Keratinocyte (primary cell): Measurements from ENCODE around the gene PPIL4. TPM values are rescaled to one million over a fixed set of nuclear protein-coding genes. Genes with fewer than 3 reads are reported as not detected.

ENCODE experiments used
- DNase-seq: peaks from one replicate; pipeline ENCODE4 v3.0.0-alpha.2; 2011; ENCODE audit warnings: low read depth, missing footprints, low spot score
- FAIRE-seq: peaks from 2 replicates; lab custom pipeline; 2011; peaks lifted over from hg19 to GRCh38; lab: Jason Lieb, UNC
- H2AFZ ChIP-seq: 2 replicates; pipeline ENCODE4 v1.6.0; 2012; ENCODE audit warnings: low read length, control low read depth, inconsistent platforms; ENCODE audit not compliant: control insufficient read depth
- H3K27ac ChIP-seq: 2 replicates; pipeline ENCODE4 v1.5.1; 2011; ENCODE audit warnings: low read length; ENCODE audit not compliant: control insufficient read depth, insufficient read depth
- H3K27me3 ChIP-seq: 3 replicates; pipeline ENCODE4 v1.6.0; 2011; ENCODE audit warnings: low read length; ENCODE audit not compliant: control insufficient read depth, insufficient read depth; ENCODE audit errors: extremely low read depth
- H3K36me3 ChIP-seq, 2 experiments: 2 replicates in 1 of 2; 3 replicates in 1 of 2; pipeline ENCODE4 v1.5.1; 2011; ENCODE audit warnings: low read length in 2 of 2, mild to moderate bottlenecking in 1 of 2; ENCODE audit not compliant: control insufficient read depth in 2 of 2, insufficient read depth in 2 of 2; ENCODE audit errors: extremely low read depth in 1 of 2
- H3K4me1 ChIP-seq: 3 replicates; pipeline ENCODE4 v1.5.1; 2011; ENCODE audit warnings: low read length; ENCODE audit not compliant: control insufficient read depth, insufficient read depth; ENCODE audit errors: extremely low read depth
- H3K4me2 ChIP-seq: 3 replicates; pipeline ENCODE4 v1.6.0; 2011; ENCODE audit warnings: low read depth, low read length; ENCODE audit not compliant: control insufficient read depth, insufficient read depth; ENCODE audit errors: extremely low read depth
- H3K4me3 ChIP-seq, 3 experiments: fragments of 200-600 bp in 1 of 3; sonication (generic) in 1 of 3; 2 replicates in 2 of 3; 3 replicates in 1 of 3; pipeline ENCODE4 v1.5.1; 2011 to 2016; ENCODE audit warnings: low read length in 3 of 3, mild to moderate bottlenecking in 3 of 3, control low read depth in 2 of 3, inconsistent platforms in 1 of 3, low read depth in 1 of 3, mixed read lengths in 1 of 3, mixed run types in 1 of 3, moderate library complexity in 1 of 3; ENCODE audit not compliant: control insufficient read depth in 2 of 3, insufficient read depth in 2 of 3; ENCODE audit errors: extremely low read depth in 1 of 3
- H3K79me2 ChIP-seq: 2 replicates; pipeline ENCODE4 v1.6.0; 2012; ENCODE audit warnings: low read length; ENCODE audit not compliant: control insufficient read depth, insufficient read depth
- H3K9ac ChIP-seq: 3 replicates; pipeline ENCODE4 v1.6.0; 2011; ENCODE audit warnings: low read length; ENCODE audit not compliant: control insufficient read depth, insufficient read depth; ENCODE audit errors: extremely low read depth
- H3K9me1 ChIP-seq: 3 replicates; pipeline ENCODE4 v1.6.0; 2011; ENCODE audit warnings: low read length; ENCODE audit not compliant: control insufficient read depth, insufficient read depth; ENCODE audit errors: extremely low read depth
- H3K9me3 ChIP-seq: 2 replicates; pipeline ENCODE4 v1.5.1; 2012; ENCODE audit warnings: low read depth, low read length; ENCODE audit not compliant: control insufficient read depth
- H4K20me1 ChIP-seq: 3 replicates; pipeline ENCODE4 v1.6.0; 2011; ENCODE audit warnings: low read length; ENCODE audit not compliant: control insufficient read depth, insufficient read depth; ENCODE audit errors: extremely low read depth
- CTCF ChIP-seq, 3 experiments: IDR thresholded peaks in 1 of 3; conservative IDR thresholded peaks in 1 of 3; optimal IDR thresholded peaks in 1 of 3; 2 replicates in 2 of 3; 3 replicates in 1 of 3; pipeline versions ENCODE3 to v1.5.1; 2011; ENCODE audit warnings: low read length in 3 of 3, mild to moderate bottlenecking in 3 of 3, moderate library complexity in 2 of 3, control low read depth in 1 of 3, inconsistent platforms in 1 of 3; ENCODE audit not compliant: insufficient read depth in 2 of 3; ENCODE audit errors: extremely low read depth in 1 of 3
- EZH2 ChIP-seq: IDR thresholded peaks from one replicate; pipeline ENCODE4 v1.6.1; 2012; ENCODE audit warnings: inconsistent platforms, mild to moderate bottlenecking, low read length, moderate library complexity
- dilution Hi-C: fragments of 300-500 bp; cut with MboI; formaldehyde crosslinking; loops from one replicate; pipeline ENCODE4 v1.7.0; 2020; ENCODE audit warnings: low sequenced_read_pairs; ENCODE audit not compliant: extremely low pct_ligation_motif_present
- polyA plus RNA-seq, 5 experiments: library from polyadenylated mRNA; depleted of rRNA in 3 of 5; stranded (reverse) in 3 of 5; stranded (forward) in 1 of 5; unstranded in 1 of 5; fragments of >200 nt; gene quantifications; 1 replicate in 1 of 5; 2 replicates in 3 of 5; 3 replicates in 1 of 5; pipeline versions ENCODE4 v1.2.1 to v1.2.3, GENCODE V29; 2011 to 2012; ENCODE audit warnings: missing spikeins in 2 of 5, low read depth in 1 of 5, low replicate concordance in 1 of 5

PPIL4 gene
- polyA plus RNA-seq, 1 donor (not counting 4 experiments of a cell fraction or from before 2014, with no cell fraction given) = 14.0 TPM

- no peaks in the 10 kb centered on the region for H4K20me1 ChIP-seq
- H3K4me1 ChIP-seq = peaks cover 18% of the 10 kb centered on the region
- no peak for TF ChIP-seq EZH2
- TF ChIP-seq CTCF (optimal IDR thresholded peaks at IDR 0.05 in 1 of 3, IDR thresholded peaks at IDR 0.05 in 1 of 3, conservative IDR thresholded peaks at IDR 0.05 in 1 of 3; ENCODE audit: extremely low read depth in 1 of 3, insufficient read depth in 2 of 3, low read length in 3 of 3) = no peak
- H3K4me2 ChIP-seq = peak overlapping the region; percentile 79
- no peak overlapping the region for H3K9ac ChIP-seq
- no peak overlapping the region for H3K4me3 ChIP-seq
- H3K27ac ChIP-seq = peak overlapping the region; percentile 41
- no peaks in the 10 kb centered on the region for H3K27me3 ChIP-seq
- H3K9me1 ChIP-seq = no peaks in the 10 kb centered on the region
- no peak for FAIRE-seq
- no peak overlapping the region for H2AFZ ChIP-seq
- H3K79me2 ChIP-seq = peaks cover 1% of the 10 kb centered on the region
- peaks cover 2 to 4% of the 10 kb centered on the region in 2 experiments for H3K36me3 ChIP-seq
- H3K9me3 ChIP-seq = no peaks in the 10 kb centered on the region
- DNase-seq = no peak
- dilution Hi-C loops = no loop called here
These were observed 35.5 kb upstream of the PPIL4 start for GRCh38 chr6:149581349-149581748.

- TF ChIP-seq EZH2 = no peak
- TF ChIP-seq CTCF (optimal IDR thresholded peaks at IDR 0.05 in 1 of 3, IDR thresholded peaks at IDR 0.05 in 1 of 3, conservative IDR thresholded peaks at IDR 0.05 in 1 of 3; ENCODE audit: extremely low read depth in 1 of 3, insufficient read depth in 2 of 3, low read length in 3 of 3) = no peak
- H3K4me2 ChIP-seq = peak overlapping the region; percentile 79
- H3K4me1 ChIP-seq = peaks cover 18% of the 10 kb centered on the region
- no peak overlapping the region for H3K9ac ChIP-seq
- H3K9me3 ChIP-seq = no peaks in the 10 kb centered on the region
- peak overlapping the region; percentile 41 for H3K27ac ChIP-seq
- FAIRE-seq = peak; percentile 96
- no peak overlapping the region for H3K4me3 ChIP-seq
- dilution Hi-C loops = no loop called here
- DNase-seq = peak; percentile 56
- H2AFZ ChIP-seq = no peak overlapping the region
- no peaks in the 10 kb centered on the region for H3K27me3 ChIP-seq
- no peaks in the 10 kb centered on the region for H4K20me1 ChIP-seq
- peaks cover 2 to 9% of the 10 kb centered on the region in 2 experiments for H3K36me3 ChIP-seq
- no peaks in the 10 kb centered on the region for H3K9me1 ChIP-seq
- H3K79me2 ChIP-seq = peaks cover 1% of the 10 kb centered on the region
These were observed 35.0 kb upstream of the PPIL4 start for GRCh38 chr6:149580880-149581279.
